HCT116 (cell line): ENCODE data around the gene GABRE. TPM values are rescaled to one million over a fixed set of nuclear protein-coding genes. Genes with fewer than 3 reads are reported as not detected.

ENCODE experiments used
- ATAC-seq: fragments of 200-7000 bp; cut with Tn5 transposase; 2 replicates; pipeline ENCODE4 v1.9.1; 2020; ENCODE audit warnings: mild to moderate bottlenecking, moderate library complexity
- BruUV-seq: library from RNA; stranded (reverse); fragments of 400-500 nt; replicated peaks from 2 replicates; lab custom pipeline; 2021; lab: Mats Ljungman, UMichigan
- CTCF ChIA-PET: fragments of 300-600 bp; sonication (Branson Sonifier 250); formaldehyde crosslinking; loops from one replicate; lab custom pipeline; 2021; ENCODE audit warnings: antibody characterized with exemption; lab: Charles Lee
- POLR2A ChIA-PET: fragments of 300-600, 350-600 bp; sonication (Branson Sonifier 250); formaldehyde crosslinking; loops from one replicate; lab custom pipeline; 2021; ENCODE audit warnings: antibody characterized with exemption; lab: Charles Lee
- RAD21 ChIA-PET, 2 experiments: fragments of 300-600 bp; sonication (Branson Sonifier 250); formaldehyde crosslinking; loops; one replicate each; lab custom pipeline; 2023; ENCODE audit warnings: low total read pairs in 2 of 2; ENCODE audit not compliant: uncharacterized antibody in 2 of 2, unreplicated experiment in 2 of 2, low non-redundant PET in 1 of 2; lab: Charles Lee
- DNase-seq: peaks from one replicate; pipeline ENCODE4 v3.0.0-alpha.2; 2010; ENCODE audit warnings: low read depth, low spot score
- H2AFZ ChIP-seq: fragments of 200-600 bp; shearing (Covaris generic), sonication (generic); 2 replicates; pipeline ENCODE4 v1.6.1; 2017; ENCODE audit warnings: low read depth, mixed run types, mixed read lengths, antibody characterized with exemption, low read length; ENCODE audit not compliant: poor library complexity, severe bottlenecking
- H3K27ac ChIP-seq: 2 replicates; pipeline ENCODE4 v1.5.1; 2012; ENCODE audit warnings: low read depth, low read length
- H3K27me3 ChIP-seq: fragments of 200-600 bp; sonication (generic); 2 replicates; pipeline ENCODE4 v1.6.1; 2016; ENCODE audit warnings: mixed run types, low read length, mixed read lengths; ENCODE audit not compliant: insufficient read depth
- H3K36me3 ChIP-seq, 2 experiments: fragments of 200-500 bp in 1 of 2; fragments of 200-600 bp in 1 of 2; sonication (Bioruptor generic) in 1 of 2; sonication (generic) in 1 of 2; 2 replicates each; pipeline versions ENCODE4 v1.5.1 to v1.6.1; 2014 to 2016; ENCODE audit warnings: low read length in 2 of 2, inconsistent platforms in 1 of 2, mixed read lengths in 1 of 2, mixed run types in 1 of 2; ENCODE audit not compliant: insufficient read depth in 2 of 2, control insufficient read depth in 1 of 2
- H3K4me1 ChIP-seq, 2 experiments: fragments of 200-600 bp in 1 of 2; sonication (generic) in 1 of 2; 2 replicates each; pipeline versions ENCODE4 v1.5.1 to v1.6.1; 2012 to 2017; ENCODE audit warnings: low read length in 2 of 2, inconsistent platforms in 1 of 2, mild to moderate bottlenecking in 1 of 2, mixed read lengths in 1 of 2, mixed run types in 1 of 2, moderate library complexity in 1 of 2; ENCODE audit not compliant: insufficient read depth in 2 of 2, control insufficient read depth in 1 of 2
- H3K4me2 ChIP-seq: fragments of 200-600 bp; sonication (generic); 2 replicates; pipeline ENCODE4 v1.6.1; 2017; ENCODE audit warnings: mixed run types, low read length, mixed read lengths
- H3K4me3 ChIP-seq, 2 experiments: fragments of 200-600 bp in 1 of 2; sonication (generic) in 1 of 2; replicated peaks in 1 of 2; 2 replicates each; pipeline ENCODE4 v1.5.1; 2011 to 2016; ENCODE audit warnings: low read length in 2 of 2, control low read depth in 1 of 2, low read depth in 1 of 2, mild to moderate bottlenecking in 1 of 2, mixed read lengths in 1 of 2, mixed run types in 1 of 2
- H3K79me2 ChIP-seq: fragments of 200-600 bp; sonication (generic); 2 replicates; pipeline ENCODE4 v1.6.1; 2017; ENCODE audit warnings: mild to moderate bottlenecking, mixed run types, low read length, moderate library complexity, mixed read lengths; ENCODE audit not compliant: insufficient read depth
- H3K9ac ChIP-seq: fragments of 200-600 bp; sonication (generic); 2 replicates; pipeline ENCODE4 v1.6.1; 2016; ENCODE audit warnings: low read length, mixed read lengths
- H3K9me2 ChIP-seq: fragments of 200-600 bp; sonication (generic), shearing (Covaris generic); 2 replicates; pipeline ENCODE4 v1.6.1; 2017; ENCODE audit warnings: mixed run types, mild to moderate bottlenecking, moderate library complexity; ENCODE audit not compliant: insufficient read depth
- H3K9me3 ChIP-seq, 2 experiments: fragments of 200-500 bp in 1 of 2; fragments of 200-600 bp in 1 of 2; sonication (Bioruptor generic) in 1 of 2; sonication (generic) in 1 of 2; 2 replicates each; pipeline ENCODE4 v1.6.1; 2014 to 2017; ENCODE audit warnings: low read length in 2 of 2, mixed read lengths in 2 of 2, inconsistent platforms in 1 of 2, low read depth in 1 of 2, mild to moderate bottlenecking in 1 of 2, mixed run types in 1 of 2, moderate library complexity in 1 of 2; ENCODE audit not compliant: control insufficient read depth in 1 of 2, insufficient read depth in 1 of 2
- H4K20me1 ChIP-seq: fragments of 200-600 bp; sonication (generic), shearing (Covaris generic); 2 replicates; pipeline ENCODE4 v1.6.1; 2017; ENCODE audit warnings: mixed run types, mild to moderate bottlenecking, moderate library complexity; ENCODE audit not compliant: insufficient read depth
- CEBPB ChIP-seq: IDR thresholded peaks from 2 replicates; pipeline ENCODE4 v1.6.1; 2012; ENCODE audit warnings: low read depth
- CTCF ChIP-seq, 3 experiments: fragments of 200-600 bp in 1 of 3; sonication (generic) in 1 of 3; IDR thresholded peaks in 2 of 3; conservative IDR thresholded peaks in 1 of 3; 2 replicates each; pipeline ENCODE4 v1.5.1; 2012 to 2017; ENCODE audit warnings: low read depth in 2 of 3, low read length in 2 of 3, antibody characterized with exemption in 1 of 3, borderline replicate concordance in 1 of 3, control low read depth in 1 of 3, mild to moderate bottlenecking in 1 of 3, mixed read lengths in 1 of 3, mixed run types in 1 of 3, moderate library complexity in 1 of 3; ENCODE audit not compliant: insufficient read depth in 1 of 3
- EGR1 ChIP-seq: IDR thresholded peaks from 2 replicates; pipeline ENCODE4 v1.6.1; 2012; ENCODE audit warnings: low read depth
- ELF1 ChIP-seq: IDR thresholded peaks from 2 replicates; pipeline ENCODE4 v1.6.1; 2012; ENCODE audit warnings: low read depth, borderline replicate concordance
- EZH2 ChIP-seq: fragments of 200-600 bp; sonication (generic); IDR thresholded peaks from 2 replicates; pipeline ENCODE4 v1.6.1; 2017; ENCODE audit warnings: antibody characterized with exemption, mixed run types
- EZH2phosphoT487 ChIP-seq: fragments of 200-600 bp; IDR thresholded peaks from 2 replicates; pipeline ENCODE4 v1.6.1; 2018; ENCODE audit warnings: antibody characterized with exemption, borderline replicate concordance
- JUND ChIP-seq: IDR thresholded peaks from 2 replicates; pipeline ENCODE4 v1.6.1; 2012
- MAX ChIP-seq: IDR thresholded peaks from 2 replicates; pipeline ENCODE4 v1.6.1; 2012
- POLR2A ChIP-seq: IDR thresholded peaks from 2 replicates; pipeline ENCODE4 v1.7.0; 2011; ENCODE audit warnings: borderline replicate concordance; ENCODE audit not compliant: insufficient read depth, insufficient read length; ENCODE audit errors: extremely low read depth
- POLR2AphosphoS5 ChIP-seq: IDR thresholded peaks from 2 replicates; pipeline ENCODE4 v1.6.1; 2011; ENCODE audit warnings: mild to moderate bottlenecking, low read depth, low read length, moderate library complexity
- SIN3A ChIP-seq: IDR thresholded peaks from 2 replicates; pipeline ENCODE4 v1.6.1; 2012; ENCODE audit warnings: low read depth
- ZNF274 ChIP-seq: fragments of 200-500 bp; sonication (Bioruptor generic); IDR thresholded peaks from 2 replicates; pipeline ENCODE4 v1.6.1; 2014; ENCODE audit warnings: mild to moderate bottlenecking, low read depth, low read length, inconsistent platforms
- intact Hi-C: fragments of 100-400 bp; cut with micrococcal nuclease; formaldehyde crosslinking; loops from 2 replicates; pipeline ENCODE4 v1.10.0; 2022
- total RNA-seq: library from RNA; stranded (reverse); gene quantifications from one replicate; pipeline ENCODE4 v1.2.1, GENCODE V29; 2021; ENCODE audit not compliant: unreplicated experiment
- TF ChIP-seq, protein P1 (sequence below): IDR thresholded peaks from 2 replicates; pipeline ENCODE4 v1.6.1; 2012; ENCODE audit warnings: low read depth
- TF ChIP-seq, protein P2 (sequence below): IDR thresholded peaks from 2 replicates; pipeline ENCODE4 v1.6.1; 2012

GABRE gene
- total RNA-seq, 1 experiment from 2014 or later, result 3.9 TPM

DNA sequence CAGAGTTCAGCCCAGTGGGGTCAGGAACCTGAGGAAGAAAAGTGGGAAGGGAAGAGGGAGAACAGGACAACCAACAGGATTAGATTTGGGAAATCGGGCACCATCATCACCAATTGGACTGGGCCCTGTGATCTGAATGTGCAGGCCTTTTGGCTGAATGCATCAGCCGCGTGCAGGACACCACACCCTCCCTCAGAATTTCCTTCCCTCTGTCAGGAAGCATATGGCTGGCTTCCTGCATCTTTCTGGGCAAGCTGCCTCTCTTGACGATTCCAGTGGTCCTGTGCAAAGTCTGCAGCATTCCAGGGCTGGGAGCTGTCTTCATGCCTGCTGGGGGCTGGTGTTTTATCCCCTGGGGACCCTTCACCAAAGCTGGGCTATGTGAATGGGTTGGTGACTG is 45.4 kb downstream of the GABRE start:
- no peak overlapping the region for H3K4me3 ChIP-seq
- RAD21 ChIA-PET, result no interaction called here
- H3K4me1 ChIP-seq, result no peaks in the 10 kb centered on the region
- H3K79me2 ChIP-seq, result no peaks in the 10 kb centered on the region
- no peaks in the 10 kb centered on the region for H3K36me3 ChIP-seq
- no peaks in the 10 kb centered on the region for H3K9me3 ChIP-seq
- CTCF ChIA-PET, result no interaction called here
- ATAC-seq (no peak), DNase-seq (no peak)
- no peak overlapping the region for H3K4me2 ChIP-seq
- no peaks in the 10 kb centered on the region; the same call in 1 of the 2 replicates for H3K27me3 ChIP-seq
- H3K9ac ChIP-seq, result no peak overlapping the region
- no TSS peak for BruUV-seq
- POLR2A ChIA-PET, result no interaction called here
- H4K20me1 ChIP-seq, result no peaks in the 10 kb centered on the region
- intact Hi-C loops, result no loop called here
- no peak overlapping the region for H2AFZ ChIP-seq
- H3K27ac ChIP-seq, result no peak overlapping the region
- TF ChIP-seq ZNF274, result no peak
- no peaks in the 10 kb centered on the region for H3K9me2 ChIP-seq

DNA sequence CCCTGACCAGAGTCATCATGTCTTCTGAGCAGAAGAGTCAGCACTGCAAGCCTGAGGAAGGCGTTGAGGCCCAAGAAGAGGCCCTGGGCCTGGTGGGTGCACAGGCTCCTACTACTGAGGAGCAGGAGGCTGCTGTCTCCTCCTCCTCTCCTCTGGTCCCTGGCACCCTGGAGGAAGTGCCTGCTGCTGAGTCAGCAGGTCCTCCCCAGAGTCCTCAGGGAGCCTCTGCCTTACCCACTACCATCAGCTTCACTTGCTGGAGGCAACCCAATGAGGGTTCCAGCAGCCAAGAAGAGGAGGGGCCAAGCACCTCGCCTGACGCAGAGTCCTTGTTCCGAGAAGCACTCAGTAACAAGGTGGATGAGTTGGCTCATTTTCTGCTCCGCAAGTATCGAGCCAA is 50.8 kb downstream of the GABRE start:
- no peak overlapping the region for H3K9ac ChIP-seq
- RAD21 ChIA-PET, result no interaction called here
- H3K4me3 ChIP-seq, result no peak overlapping the region
- no peaks in the 10 kb centered on the region for H3K4me1 ChIP-seq
- intact Hi-C loops, result no loop called here
- H3K27ac ChIP-seq, result no peak overlapping the region
- no peaks in the 10 kb centered on the region for H3K79me2 ChIP-seq
- DNase-seq (no peak), ATAC-seq (no peak)
- no peaks in the 10 kb centered on the region for H3K36me3 ChIP-seq
- CTCF ChIA-PET, result no interaction called here
- no peaks in the 10 kb centered on the region for H4K20me1 ChIP-seq
- no peaks in the 10 kb centered on the region for H3K9me2 ChIP-seq
- no TSS peak for BruUV-seq
- POLR2A ChIA-PET, result no interaction called here
- no peaks in the 10 kb centered on the region for H3K9me3 ChIP-seq
- H3K27me3 ChIP-seq, result no peaks in the 10 kb centered on the region; the same call in 1 of the 2 replicates
- no peak overlapping the region for H3K4me2 ChIP-seq
- H2AFZ ChIP-seq, result no peak overlapping the region
- no peak for TF ChIP-seq EZH2
- TF ChIP-seq MAX, result no peak
- TF ChIP-seq SIN3A, result no peak
- TF ChIP-seq, protein P1, sequence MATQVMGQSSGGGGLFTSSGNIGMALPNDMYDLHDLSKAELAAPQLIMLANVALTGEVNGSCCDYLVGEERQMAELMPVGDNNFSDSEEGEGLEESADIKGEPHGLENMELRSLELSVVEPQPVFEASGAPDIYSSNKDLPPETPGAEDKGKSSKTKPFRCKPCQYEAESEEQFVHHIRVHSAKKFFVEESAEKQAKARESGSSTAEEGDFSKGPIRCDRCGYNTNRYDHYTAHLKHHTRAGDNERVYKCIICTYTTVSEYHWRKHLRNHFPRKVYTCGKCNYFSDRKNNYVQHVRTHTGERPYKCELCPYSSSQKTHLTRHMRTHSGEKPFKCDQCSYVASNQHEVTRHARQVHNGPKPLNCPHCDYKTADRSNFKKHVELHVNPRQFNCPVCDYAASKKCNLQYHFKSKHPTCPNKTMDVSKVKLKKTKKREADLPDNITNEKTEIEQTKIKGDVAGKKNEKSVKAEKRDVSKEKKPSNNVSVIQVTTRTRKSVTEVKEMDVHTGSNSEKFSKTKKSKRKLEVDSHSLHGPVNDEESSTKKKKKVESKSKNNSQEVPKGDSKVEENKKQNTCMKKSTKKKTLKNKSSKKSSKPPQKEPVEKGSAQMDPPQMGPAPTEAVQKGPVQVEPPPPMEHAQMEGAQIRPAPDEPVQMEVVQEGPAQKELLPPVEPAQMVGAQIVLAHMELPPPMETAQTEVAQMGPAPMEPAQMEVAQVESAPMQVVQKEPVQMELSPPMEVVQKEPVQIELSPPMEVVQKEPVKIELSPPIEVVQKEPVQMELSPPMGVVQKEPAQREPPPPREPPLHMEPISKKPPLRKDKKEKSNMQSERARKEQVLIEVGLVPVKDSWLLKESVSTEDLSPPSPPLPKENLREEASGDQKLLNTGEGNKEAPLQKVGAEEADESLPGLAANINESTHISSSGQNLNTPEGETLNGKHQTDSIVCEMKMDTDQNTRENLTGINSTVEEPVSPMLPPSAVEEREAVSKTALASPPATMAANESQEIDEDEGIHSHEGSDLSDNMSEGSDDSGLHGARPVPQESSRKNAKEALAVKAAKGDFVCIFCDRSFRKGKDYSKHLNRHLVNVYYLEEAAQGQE, result no peak
- TF ChIP-seq, protein P2, sequence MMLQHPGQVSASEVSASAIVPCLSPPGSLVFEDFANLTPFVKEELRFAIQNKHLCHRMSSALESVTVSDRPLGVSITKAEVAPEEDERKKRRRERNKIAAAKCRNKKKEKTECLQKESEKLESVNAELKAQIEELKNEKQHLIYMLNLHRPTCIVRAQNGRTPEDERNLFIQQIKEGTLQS, result no peak
- no peak for TF ChIP-seq EZH2phosphoT487
- no peak for TF ChIP-seq POLR2A
- no peak for TF ChIP-seq JUND
- no peak for TF ChIP-seq CEBPB
- TF ChIP-seq CTCF (IDR thresholded peaks at IDR 0.05 in 2 of 3, conservative IDR thresholded peaks at IDR 0.05 in 1 of 3; ENCODE audit: borderline replicate concordance in 1 of 3, insufficient read depth in 1 of 3, low read depth in 2 of 3, low read length in 2 of 3), result no peak
- TF ChIP-seq POLR2AphosphoS5, result no peak
- no peak for TF ChIP-seq ELF1
- no peak for TF ChIP-seq EGR1
